Upper lobe of right lung (tissue), 1 donor: Measurements from ENCODE around the gene ETV1. TPM values are rescaled to one million over a fixed set of nuclear protein-coding genes. Genes with fewer than 3 reads are reported as not detected.

Source experiments
- ATAC-seq: fragments of 200-7000 bp; cut with Tn5 transposase; one replicate; pipeline ENCODE4 v1.9.1; 2020; ENCODE audit warnings: mild to moderate bottlenecking, moderate library complexity
- DNase-seq: peaks from one replicate; pipeline ENCODE4 v3.0.0-alpha.2; 2020
- H3K27ac ChIP-seq: fragments of 200-600 bp; one replicate; pipeline ENCODE4 v1.8.0; 2022
- H3K27me3 ChIP-seq: fragments of 200-600 bp; one replicate; pipeline ENCODE4 v1.8.0; 2022; ENCODE audit warnings: mild to moderate bottlenecking
- H3K36me3 ChIP-seq: fragments of 200-600 bp; one replicate; pipeline ENCODE4 v1.8.0; 2022
- H3K4me1 ChIP-seq: fragments of 200-600 bp; one replicate; pipeline ENCODE4 v1.8.0; 2022
- H3K4me3 ChIP-seq: fragments of 200-600 bp; one replicate; pipeline ENCODE4 v1.8.0; 2022; ENCODE audit warnings: mild to moderate bottlenecking
- H3K9me3 ChIP-seq: fragments of 200-600 bp; one replicate; pipeline ENCODE4 v1.8.0; 2022
- intact Hi-C: fragments of 100-400 bp; cut with DNase I; formaldehyde crosslinking; loops from one replicate; pipeline ENCODE4 v1.11.0; 2022
- total RNA-seq: library from RNA; stranded (reverse); fragmentation: NEBNext Ultra II Directional; extraction: Animal tissue kit (Norgen Biotek cat#: 25700); gene quantifications from one replicate; pipeline ENCODE4 v1.2.1, GENCODE V29; 2021
- TF ChIP-seq, protein P1 (sequence below): fragments of 200-600 bp; IDR thresholded peaks from one replicate; pipeline ENCODE4 v1.8.0; 2022; ENCODE audit warnings: antibody characterized with exemption
- donor health status: DM: no; HTN: yes; CAD: no; lungs with severe emphysema.

The ETV1 gene
- total RNA-seq, 1 donor from 2014 or later: 110 TPM

DNA sequence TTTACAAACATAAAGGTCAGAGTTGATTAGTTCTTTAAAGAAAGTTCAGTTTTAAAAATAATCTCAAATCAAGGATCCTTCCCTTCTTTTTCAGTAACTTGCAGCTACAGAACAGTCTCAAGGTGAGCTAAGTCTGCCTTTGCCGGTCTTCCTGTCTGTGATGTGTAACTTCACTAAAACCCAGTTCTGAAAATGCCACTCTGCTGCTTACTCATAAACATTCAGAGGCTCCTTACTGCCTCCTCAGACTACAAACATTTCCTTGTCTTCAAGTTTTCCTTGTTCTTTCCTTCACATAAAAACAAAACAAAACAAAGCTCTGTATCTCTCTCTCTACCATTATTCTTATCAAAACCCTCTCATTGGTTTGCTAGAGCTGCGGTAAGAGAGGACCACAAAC lies 128.7 kb downstream of the ETV1 start:
- ATAC-seq: no peak
- H3K9me3 ChIP-seq: no peaks in the 10 kb centered on the region
- no peaks in the 10 kb centered on the region for H3K36me3 ChIP-seq
- no peaks in the 10 kb centered on the region for H3K27me3 ChIP-seq
- H3K4me3 ChIP-seq: no peak overlapping the region
- TF ChIP-seq, protein P1, sequence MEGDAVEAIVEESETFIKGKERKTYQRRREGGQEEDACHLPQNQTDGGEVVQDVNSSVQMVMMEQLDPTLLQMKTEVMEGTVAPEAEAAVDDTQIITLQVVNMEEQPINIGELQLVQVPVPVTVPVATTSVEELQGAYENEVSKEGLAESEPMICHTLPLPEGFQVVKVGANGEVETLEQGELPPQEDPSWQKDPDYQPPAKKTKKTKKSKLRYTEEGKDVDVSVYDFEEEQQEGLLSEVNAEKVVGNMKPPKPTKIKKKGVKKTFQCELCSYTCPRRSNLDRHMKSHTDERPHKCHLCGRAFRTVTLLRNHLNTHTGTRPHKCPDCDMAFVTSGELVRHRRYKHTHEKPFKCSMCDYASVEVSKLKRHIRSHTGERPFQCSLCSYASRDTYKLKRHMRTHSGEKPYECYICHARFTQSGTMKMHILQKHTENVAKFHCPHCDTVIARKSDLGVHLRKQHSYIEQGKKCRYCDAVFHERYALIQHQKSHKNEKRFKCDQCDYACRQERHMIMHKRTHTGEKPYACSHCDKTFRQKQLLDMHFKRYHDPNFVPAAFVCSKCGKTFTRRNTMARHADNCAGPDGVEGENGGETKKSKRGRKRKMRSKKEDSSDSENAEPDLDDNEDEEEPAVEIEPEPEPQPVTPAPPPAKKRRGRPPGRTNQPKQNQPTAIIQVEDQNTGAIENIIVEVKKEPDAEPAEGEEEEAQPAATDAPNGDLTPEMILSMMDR: no peak
- no peak overlapping the region for H3K27ac ChIP-seq
- no peak for DNase-seq
- no peaks in the 10 kb centered on the region for H3K4me1 ChIP-seq
- intact Hi-C loops: no loop called here

DNA sequence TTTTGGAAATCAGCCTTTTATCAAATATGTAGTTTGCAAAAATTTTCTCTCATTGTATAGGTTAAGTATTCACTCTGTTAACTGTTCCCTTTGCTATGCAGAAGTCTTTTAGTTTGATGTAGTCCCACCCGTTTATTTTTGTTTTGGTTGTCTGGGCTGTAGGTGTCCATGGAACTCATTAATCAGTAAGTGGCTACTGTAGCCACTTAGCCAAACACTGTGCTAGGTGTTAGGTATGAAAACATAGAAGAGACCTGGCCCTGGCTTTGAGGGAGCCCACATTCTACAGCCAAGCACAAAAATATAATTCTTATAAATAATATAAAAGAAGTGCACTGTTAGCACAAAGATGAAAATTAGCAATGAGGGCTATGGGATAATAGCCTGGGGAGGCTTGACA lies 133.5 kb downstream of the ETV1 start:
- no peaks in the 10 kb centered on the region for H3K4me1 ChIP-seq
- H3K4me3 ChIP-seq: no peak overlapping the region
- no peak for DNase-seq
- intact Hi-C loops: no loop called here
- no peaks in the 10 kb centered on the region for H3K27me3 ChIP-seq
- TF ChIP-seq, protein P1: no peak
- no peaks in the 10 kb centered on the region for H3K36me3 ChIP-seq
- ATAC-seq: no peak
- no peak overlapping the region for H3K27ac ChIP-seq
- no peaks in the 10 kb centered on the region for H3K9me3 ChIP-seq

DNA sequence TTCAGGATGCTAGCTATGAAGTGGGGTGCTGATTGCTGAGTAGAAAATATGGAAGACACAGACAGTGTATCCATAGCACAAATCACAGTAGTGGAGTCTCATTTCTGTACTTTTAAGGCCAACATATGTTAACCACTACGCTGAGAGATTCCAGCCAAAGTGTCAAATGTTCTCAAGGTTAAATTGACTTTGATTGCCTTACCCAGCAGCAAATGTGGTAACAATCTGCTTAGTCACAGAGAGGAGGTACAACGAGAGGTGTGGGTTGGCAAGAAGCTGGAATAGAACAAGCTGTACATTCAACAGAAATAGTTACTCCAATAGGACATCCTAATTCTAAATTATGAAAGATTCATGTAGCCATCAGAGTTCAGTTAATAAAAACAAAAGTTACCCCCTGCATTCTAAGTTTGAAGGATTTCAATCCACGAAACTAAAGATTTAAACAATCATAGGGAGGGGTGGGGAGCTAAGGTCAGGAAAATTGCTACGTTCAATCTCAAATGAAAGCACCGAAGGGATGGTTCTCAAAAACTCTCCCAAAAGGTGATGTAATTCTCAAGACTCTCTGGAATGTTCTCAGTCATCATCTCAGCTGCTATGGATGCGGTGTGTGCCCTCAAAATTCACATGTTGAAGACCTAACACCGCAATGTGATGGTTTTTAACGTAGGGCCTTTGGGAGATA lies 137.0 kb downstream of the ETV1 start:
- intact Hi-C loops: no loop called here
- Histone ChIP-seq H3K9me3 (no peaks in the 10 kb centered on the region), H3K27ac (no peak overlapping the region), H3K27me3 (no peaks in the 10 kb centered on the region), H3K4me3 (no peak overlapping the region), H3K4me1 (no peaks in the 10 kb centered on the region), H3K36me3 (no peaks in the 10 kb centered on the region)
- ATAC-seq (no peak), DNase-seq (no peak)
- TF ChIP-seq, protein P1: no peak

DNA sequence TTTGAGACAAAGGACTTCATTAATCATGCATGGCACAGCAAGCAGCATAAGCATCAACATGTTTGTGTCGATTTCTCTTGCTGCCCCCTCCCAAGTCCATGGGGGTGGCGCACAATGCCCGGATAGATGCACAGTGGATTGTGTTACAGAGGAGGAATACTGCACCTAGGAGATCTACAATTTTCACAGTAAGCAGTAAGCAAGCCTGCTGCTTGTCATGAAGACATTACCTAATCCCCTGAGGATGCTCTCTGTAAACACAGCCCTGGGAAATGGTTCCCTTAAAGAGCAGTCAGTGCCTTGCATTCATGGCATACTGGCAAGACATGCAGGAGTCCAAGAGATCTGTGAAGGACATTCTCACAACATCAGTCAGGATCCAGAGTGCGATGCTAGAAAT lies 137.7 kb downstream of the ETV1 start:
- Histone ChIP-seq H3K4me1 (no peaks in the 10 kb centered on the region), H3K27ac (no peak overlapping the region), H3K36me3 (no peaks in the 10 kb centered on the region), H3K4me3 (no peak overlapping the region), H3K27me3 (no peaks in the 10 kb centered on the region), H3K9me3 (no peaks in the 10 kb centered on the region)
- TF ChIP-seq, protein P1: no peak
- ATAC-seq (no peak), DNase-seq (no peak)
- intact Hi-C loops: no loop called here

DNA sequence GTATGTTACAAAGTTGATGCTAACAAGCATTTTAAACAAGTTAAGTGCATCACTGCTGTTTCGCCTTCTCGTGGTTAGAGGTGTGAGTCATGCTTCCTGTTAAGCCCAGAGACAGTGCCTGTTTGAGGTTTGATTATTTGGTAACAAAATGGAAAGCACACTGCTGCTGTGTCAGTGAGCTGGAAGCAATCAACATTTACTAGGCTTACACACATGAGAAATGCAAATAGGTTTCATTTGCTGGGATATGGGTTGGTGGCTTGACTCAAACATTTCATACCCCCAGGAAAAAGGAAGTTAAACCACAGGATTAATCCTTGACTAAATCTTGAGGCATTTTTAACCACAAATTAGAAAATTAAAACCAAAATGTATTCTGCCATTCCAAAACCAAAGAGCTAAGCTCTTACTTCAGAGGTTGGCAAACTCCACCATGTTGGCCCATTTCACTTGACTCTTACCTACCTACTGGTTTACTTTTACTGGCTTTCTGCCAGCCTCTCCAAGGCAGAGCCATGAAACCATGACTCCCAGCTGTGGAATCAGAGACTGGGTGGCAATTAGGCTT lies 139.2 kb downstream of the ETV1 start:
- no peaks in the 10 kb centered on the region for H3K36me3 ChIP-seq
- DNase-seq: no peak
- intact Hi-C loops: no loop called here
- peak; percentile 78 for ATAC-seq
- no peak overlapping the region for H3K4me3 ChIP-seq
- no peaks in the 10 kb centered on the region for H3K4me1 ChIP-seq
- H3K27ac ChIP-seq: no peak overlapping the region
- H3K27me3 ChIP-seq: no peaks in the 10 kb centered on the region
- no peaks in the 10 kb centered on the region for H3K9me3 ChIP-seq
- TF ChIP-seq, protein P1: no peak
